HepG2 (cell line): ENCODE measurements around the gene CSNK1A1. TPM values are rescaled to one million over a fixed set of nuclear protein-coding genes. Genes with fewer than 3 reads are reported as not detected.
A peak's percentile ranks its signal among the peaks of the same experiment; 100 is the strongest.

ENCODE experiments used
- AGO2 ChIP-seq: fragments of 200-400 bp; formaldehyde crosslinking; optimal IDR thresholded peaks from 2 replicates; pipeline ENCODE3; 2017; ENCODE audit warnings: mild to moderate bottlenecking, low read depth, low read length, moderate library complexity
- CHD2 ChIP-seq: IDR thresholded peaks from 2 replicates; pipeline ENCODE4 v1.6.1; 2011; ENCODE audit warnings: low read depth, low read length, improper control_type of control experiment
- GABPB1 ChIP-seq: IDR thresholded peaks from 2 replicates; pipeline ENCODE4 v1.6.1; 2016; ENCODE audit warnings: mild to moderate bottlenecking, missing genetic modification reagents, moderate library complexity, missing compliant biosample characterization
- HHEX ChIP-seq: IDR thresholded peaks from 2 replicates; pipeline ENCODE4 v1.6.1; 2016; ENCODE audit warnings: control low read depth
- HNRNPL ChIP-seq: fragments of 200-400 bp; formaldehyde crosslinking; IDR thresholded peaks from 2 replicates; pipeline ENCODE4 v1.6.1; 2017; ENCODE audit warnings: mild to moderate bottlenecking, low read depth, low read length
- KDM5B ChIP-seq: sonication (generic); formaldehyde crosslinking; IDR thresholded peaks from 2 replicates; pipeline ENCODE4 v1.4.0; 2020; ENCODE audit warnings: missing genetic modification reagents, mild to moderate bottlenecking, borderline replicate concordance
- NRL ChIP-seq: sonication (generic); formaldehyde crosslinking; IDR thresholded peaks from 2 replicates; pipeline ENCODE4 v1.5.0; 2020; ENCODE audit warnings: missing genetic modification reagents, mild to moderate bottlenecking, moderate library complexity, borderline replicate concordance
- PAX8 ChIP-seq: sonication (generic); formaldehyde crosslinking; IDR thresholded peaks from 2 replicates; pipeline ENCODE4 v1.8.0; 2022; ENCODE audit warnings: mild to moderate bottlenecking, missing genetic modification reagents, borderline replicate concordance
- SALL1 ChIP-seq: sonication (generic); formaldehyde crosslinking; IDR thresholded peaks from 2 replicates; pipeline ENCODE4 v1.8.0; 2022; ENCODE audit warnings: mild to moderate bottlenecking, missing genetic modification reagents
- SMAD9 ChIP-seq: sonication (generic); formaldehyde crosslinking; IDR thresholded peaks from 2 replicates; pipeline ENCODE4 v1.5.1; 2020; ENCODE audit warnings: mild to moderate bottlenecking, missing genetic modification reagents
- ZNF234 ChIP-seq: sonication (generic); formaldehyde crosslinking; conservative IDR thresholded peaks from 2 replicates; pipeline ENCODE4 v1.5.1; 2020; ENCODE audit warnings: mild to moderate bottlenecking, missing genetic modification reagents
- ZNF546 ChIP-seq: sonication (generic); formaldehyde crosslinking; conservative IDR thresholded peaks from 2 replicates; pipeline ENCODE4 v1.8.1; 2023; ENCODE audit warnings: mild to moderate bottlenecking, missing genetic modification reagents
- ZNF768 ChIP-seq: sonication (generic); formaldehyde crosslinking; IDR thresholded peaks from 2 replicates; pipeline ENCODE4 v1.4.0; 2020; ENCODE audit warnings: missing genetic modification reagents
- polyA plus RNA-seq, 8 experiments: library from polyadenylated mRNA; depleted of rRNA in 3 of 8; stranded (reverse) in 7 of 8; unstranded in 1 of 8; fragments of >200 nt; fragmentation: Illumina TruSeq in 4 of 8; extraction: Trizol in 4 of 8; gene quantifications; 2 replicates each; pipeline versions ENCODE4 v1.2.1 to v1.2.3, GENCODE V29; 2011 to 2016; ENCODE audit warnings: low read depth in 4 of 8, missing spikeins in 1 of 8, mixed read lengths in 1 of 8; ENCODE audit not compliant: insufficient read depth in 1 of 8
- total RNA-seq, 5 experiments: library from RNA; depleted of rRNA; stranded (reverse); fragments of >200 nt; fragmentation: Illumina TruSeq; extraction: Trizol; gene quantifications; 2 replicates each; pipeline ENCODE4 v1.2.3, GENCODE V29; 2016; ENCODE audit warnings: low read depth in 1 of 5
- TF ChIP-seq, protein P1 (sequence below): sonication (generic); formaldehyde crosslinking; IDR thresholded peaks from one replicate; pipeline ENCODE4 v1.5.1; 2020; ENCODE audit warnings: mild to moderate bottlenecking, missing genetic modification reagents; ENCODE audit errors: not compliant biosample characterization
- TF ChIP-seq, protein P2 (sequence below): sonication (generic); formaldehyde crosslinking; IDR thresholded peaks from 2 replicates; pipeline ENCODE4 v1.5.1; 2020; ENCODE audit warnings: missing genetic modification reagents, mild to moderate bottlenecking, borderline replicate concordance
- TF ChIP-seq, protein P3 (sequence below): sonication (generic); formaldehyde crosslinking; IDR thresholded peaks from 2 replicates; pipeline ENCODE4 v1.4.0; 2020; ENCODE audit warnings: mild to moderate bottlenecking, missing genetic modification reagents
- TF ChIP-seq, protein P4 (sequence below): sonication (generic); formaldehyde crosslinking; IDR thresholded peaks from 2 replicates; pipeline ENCODE4 v1.4.0; 2020; ENCODE audit warnings: mild to moderate bottlenecking, missing genetic modification reagents, borderline replicate concordance

The CSNK1A1 gene
- total and polyA plus RNA-seq, 2 of the 13 experiments (the other 11 are each of a cell fraction or from before 2014, with no cell fraction given), result 89.0 to 149 TPM

DNA sequence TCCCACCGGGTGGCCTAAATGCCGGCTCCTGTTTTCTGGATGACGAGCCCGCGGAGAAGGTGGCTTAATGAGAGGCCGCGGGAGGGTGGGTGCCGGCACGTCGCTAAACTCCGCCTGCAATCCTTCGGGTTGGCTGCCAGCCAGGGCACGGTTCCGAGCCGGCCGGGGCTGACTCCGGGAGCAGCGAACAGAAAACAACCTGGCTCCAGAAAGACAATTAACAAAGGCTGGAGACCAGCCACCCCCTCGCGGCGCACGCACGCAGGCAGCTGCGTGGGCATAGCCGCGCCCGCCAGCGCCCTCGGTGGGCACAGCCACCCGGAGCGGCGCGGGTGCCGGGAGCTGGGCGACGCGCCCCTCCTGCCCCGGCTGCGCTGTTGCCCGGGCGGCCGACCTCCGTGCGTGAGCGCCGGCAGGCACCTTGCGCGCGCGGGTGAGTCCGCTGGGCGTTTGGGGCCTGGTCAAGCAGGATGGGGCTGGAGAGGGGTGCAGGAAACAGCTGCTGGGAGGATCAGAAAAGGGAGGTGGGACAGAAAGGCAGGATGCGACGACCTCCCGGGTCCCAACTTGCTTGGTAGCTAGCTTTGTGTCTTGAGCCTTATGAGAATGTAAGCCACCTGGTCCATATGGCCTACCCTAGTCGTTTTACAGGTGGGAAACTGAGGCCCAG, 30.1 kb upstream of the CSNK1A1 start, which contains the start of gene ARHGEF37 (continued):
- TF ChIP-seq, protein P1, sequence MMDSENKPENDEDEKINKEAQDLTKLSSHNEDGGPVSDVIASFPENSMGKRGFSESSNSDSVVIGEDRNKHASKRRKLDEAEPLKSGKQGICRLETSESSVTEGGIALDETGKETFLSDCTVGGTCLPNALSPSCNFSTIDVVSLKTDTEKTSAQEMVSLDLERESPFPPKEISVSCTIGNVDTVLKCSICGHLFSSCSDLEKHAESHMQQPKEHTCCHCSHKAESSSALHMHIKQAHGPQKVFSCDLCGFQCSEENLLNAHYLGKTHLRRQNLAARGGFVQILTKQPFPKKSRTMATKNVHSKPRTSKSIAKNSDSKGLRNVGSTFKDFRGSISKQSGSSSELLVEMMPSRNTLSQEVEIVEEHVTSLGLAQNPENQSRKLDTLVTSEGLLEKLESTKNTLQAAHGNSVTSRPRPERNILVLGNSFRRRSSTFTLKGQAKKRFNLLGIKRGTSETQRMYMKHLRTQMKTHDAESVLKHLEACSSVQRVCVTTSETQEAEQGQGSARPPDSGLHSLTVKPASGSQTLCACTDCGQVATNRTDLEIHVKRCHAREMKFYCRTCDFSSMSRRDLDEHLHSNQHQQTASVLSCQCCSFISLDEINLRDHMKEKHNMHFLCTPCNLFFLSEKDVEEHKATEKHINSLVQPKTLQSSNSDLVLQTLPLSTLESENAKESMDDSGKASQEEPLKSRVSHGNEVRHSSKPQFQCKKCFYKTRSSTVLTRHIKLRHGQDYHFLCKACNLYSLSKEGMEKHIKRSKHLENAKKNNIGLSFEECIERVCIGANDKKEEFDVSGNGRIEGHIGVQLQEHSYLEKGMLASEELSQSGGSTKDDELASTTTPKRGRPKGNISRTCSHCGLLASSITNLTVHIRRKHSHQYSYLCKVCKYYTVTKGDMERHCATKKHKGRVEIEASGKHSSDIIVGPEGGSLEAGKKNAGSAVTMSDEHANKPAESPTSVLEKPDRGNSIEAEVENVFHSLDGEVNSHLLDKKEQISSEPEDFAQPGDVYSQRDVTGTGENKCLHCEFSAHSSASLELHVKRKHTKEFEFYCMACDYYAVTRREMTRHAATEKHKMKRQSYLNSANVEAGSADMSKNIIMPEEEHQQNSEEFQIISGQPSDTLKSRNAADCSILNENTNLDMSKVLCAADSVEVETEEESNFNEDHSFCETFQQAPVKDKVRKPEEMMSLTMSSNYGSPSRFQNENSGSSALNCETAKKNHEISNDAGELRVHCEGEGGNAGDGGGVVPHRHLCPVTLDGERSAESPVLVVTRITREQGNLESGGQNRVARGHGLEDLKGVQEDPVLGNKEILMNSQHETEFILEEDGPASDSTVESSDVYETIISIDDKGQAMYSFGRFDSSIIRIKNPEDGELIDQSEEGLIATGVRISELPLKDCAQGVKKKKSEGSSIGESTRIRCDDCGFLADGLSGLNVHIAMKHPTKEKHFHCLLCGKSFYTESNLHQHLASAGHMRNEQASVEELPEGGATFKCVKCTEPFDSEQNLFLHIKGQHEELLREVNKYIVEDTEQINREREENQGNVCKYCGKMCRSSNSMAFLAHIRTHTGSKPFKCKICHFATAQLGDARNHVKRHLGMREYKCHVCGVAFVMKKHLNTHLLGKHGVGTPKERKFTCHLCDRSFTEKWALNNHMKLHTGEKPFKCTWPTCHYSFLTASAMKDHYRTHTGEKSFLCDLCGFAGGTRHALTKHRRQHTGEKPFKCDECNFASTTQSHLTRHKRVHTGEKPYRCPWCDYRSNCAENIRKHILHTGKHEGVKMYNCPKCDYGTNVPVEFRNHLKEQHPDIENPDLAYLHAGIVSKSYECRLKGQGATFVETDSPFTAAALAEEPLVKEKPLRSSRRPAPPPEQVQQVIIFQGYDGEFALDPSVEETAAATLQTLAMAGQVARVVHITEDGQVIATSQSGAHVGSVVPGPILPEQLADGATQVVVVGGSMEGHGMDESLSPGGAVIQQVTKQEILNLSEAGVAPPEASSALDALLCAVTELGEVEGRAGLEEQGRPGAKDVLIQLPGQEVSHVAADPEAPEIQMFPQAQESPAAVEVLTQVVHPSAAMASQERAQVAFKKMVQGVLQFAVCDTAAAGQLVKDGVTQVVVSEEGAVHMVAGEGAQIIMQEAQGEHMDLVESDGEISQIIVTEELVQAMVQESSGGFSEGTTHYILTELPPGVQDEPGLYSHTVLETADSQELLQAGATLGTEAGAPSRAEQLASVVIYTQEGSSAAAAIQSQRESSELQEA (CRISPR knock-in tag), result no peak
- TF ChIP-seq HNRNPL, result peak; percentile 88
- 0 out of 2 replicates have a peak, but pooled peaks have one; percentile 26 for TF ChIP-seq GABPB1 (CRISPR knock-in tag)
- TF ChIP-seq, protein P2, sequence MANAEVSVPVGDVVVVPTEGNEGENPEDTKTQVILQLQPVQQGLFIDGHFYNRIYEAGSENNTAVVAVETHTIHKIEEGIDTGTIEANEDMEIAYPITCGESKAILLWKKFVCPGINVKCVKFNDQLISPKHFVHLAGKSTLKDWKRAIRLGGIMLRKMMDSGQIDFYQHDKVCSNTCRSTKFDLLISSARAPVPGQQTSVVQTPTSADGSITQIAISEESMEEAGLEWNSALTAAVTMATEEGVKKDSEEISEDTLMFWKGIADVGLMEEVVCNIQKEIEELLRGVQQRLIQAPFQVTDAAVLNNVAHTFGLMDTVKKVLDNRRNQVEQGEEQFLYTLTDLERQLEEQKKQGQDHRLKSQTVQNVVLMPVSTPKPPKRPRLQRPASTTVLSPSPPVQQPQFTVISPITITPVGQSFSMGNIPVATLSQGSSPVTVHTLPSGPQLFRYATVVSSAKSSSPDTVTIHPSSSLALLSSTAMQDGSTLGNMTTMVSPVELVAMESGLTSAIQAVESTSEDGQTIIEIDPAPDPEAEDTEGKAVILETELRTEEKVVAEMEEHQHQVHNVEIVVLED, result 0 out of 2 replicates have a peak, but pooled peaks have one; percentile 21
- no peak for TF ChIP-seq HHEX (CRISPR knock-in tag)
- TF ChIP-seq AGO2, result no peak
- no peak for TF ChIP-seq ZNF546 (CRISPR knock-in tag)
- TF ChIP-seq SALL1 (CRISPR knock-in tag), result 0 out of 2 replicates have a peak, but pooled peaks have one; percentile 16
- TF ChIP-seq KDM5B, result peak; percentile 26; the same call in 1 of the 2 replicates
- no peak for TF ChIP-seq ZNF234
- no peak for TF ChIP-seq PAX8
- TF ChIP-seq, protein P3, sequence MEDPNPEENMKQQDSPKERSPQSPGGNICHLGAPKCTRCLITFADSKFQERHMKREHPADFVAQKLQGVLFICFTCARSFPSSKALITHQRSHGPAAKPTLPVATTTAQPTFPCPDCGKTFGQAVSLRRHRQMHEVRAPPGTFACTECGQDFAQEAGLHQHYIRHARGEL (CRISPR knock-in tag), result no peak
- TF ChIP-seq ZNF768, result peak; percentile 31; the same call in 1 of the 2 replicates
- 0 out of 2 replicates have a peak, but pooled peaks have one; percentile 18 for TF ChIP-seq NRL (CRISPR knock-in tag)
- TF ChIP-seq CHD2, result no peak
- TF ChIP-seq, protein P4, sequence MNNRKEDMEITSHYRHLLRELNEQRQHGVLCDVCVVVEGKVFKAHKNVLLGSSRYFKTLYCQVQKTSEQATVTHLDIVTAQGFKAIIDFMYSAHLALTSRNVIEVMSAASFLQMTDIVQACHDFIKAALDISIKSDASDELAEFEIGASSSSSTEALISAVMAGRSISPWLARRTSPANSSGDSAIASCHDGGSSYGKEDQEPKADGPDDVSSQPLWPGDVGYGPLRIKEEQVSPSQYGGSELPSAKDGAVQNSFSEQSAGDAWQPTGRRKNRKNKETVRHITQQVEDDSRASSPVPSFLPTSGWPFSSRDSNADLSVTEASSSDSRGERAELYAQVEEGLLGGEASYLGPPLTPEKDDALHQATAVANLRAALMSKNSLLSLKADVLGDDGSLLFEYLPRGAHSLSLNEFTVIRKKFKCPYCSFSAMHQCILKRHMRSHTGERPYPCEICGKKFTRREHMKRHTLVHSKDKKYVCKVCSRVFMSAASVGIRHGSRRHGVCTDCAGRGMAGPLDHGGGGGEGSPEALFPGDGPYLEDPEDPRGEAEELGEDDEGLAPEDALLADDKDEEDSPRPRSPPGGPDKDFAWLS, result no peak
- no peak for TF ChIP-seq SMAD9 (CRISPR knock-in tag)
